HL-60 (cell line): Measurements from ENCODE around the gene AKAP12.

Experiments used
- GABPA ChIP-seq: IDR thresholded peaks from 2 replicates; pipeline ENCODE4 v1.6.1; 2012; ENCODE audit warnings: low read depth
- POLR2AphosphoS5 ChIP-seq: IDR thresholded peaks from 2 replicates; pipeline ENCODE4 v1.6.1; 2012; ENCODE audit warnings: low read depth
- SPI1 ChIP-seq: IDR thresholded peaks from 2 replicates; pipeline ENCODE4 v1.6.1; 2012; ENCODE audit warnings: low read depth, mild to moderate bottlenecking, borderline replicate concordance
- TF ChIP-seq, protein P1 (sequence below): IDR thresholded peaks from 2 replicates; pipeline ENCODE4 v1.6.1; 2012; ENCODE audit warnings: low read depth; ENCODE audit not compliant: insufficient replicate concordance
- TF ChIP-seq, protein P2 (sequence below): IDR thresholded peaks from one replicate; pipeline ENCODE4 v1.5.1; 2011; ENCODE audit warnings: low read length, control low read depth, inconsistent platforms; ENCODE audit not compliant: insufficient read depth

DNA sequence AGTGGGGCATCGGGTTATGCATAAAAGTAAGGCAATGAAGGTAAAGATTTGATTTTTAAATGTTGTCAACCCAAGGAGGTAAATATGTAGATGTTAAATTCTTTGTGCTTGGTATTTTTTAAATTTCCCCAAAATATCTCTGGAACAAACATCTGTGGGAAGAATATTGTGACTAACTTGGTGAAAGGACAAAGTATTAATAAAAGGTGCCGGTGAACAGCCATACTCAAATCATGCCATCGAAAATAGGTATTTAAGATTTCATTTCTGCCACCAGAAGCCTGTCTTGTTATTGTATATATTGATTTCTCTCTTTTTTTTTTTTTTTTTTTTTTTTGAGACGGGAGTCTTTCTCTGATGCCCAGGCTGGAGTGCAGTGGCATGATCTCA lies 164.1 kb downstream of the AKAP12 start:
- TF ChIP-seq, protein P1, sequence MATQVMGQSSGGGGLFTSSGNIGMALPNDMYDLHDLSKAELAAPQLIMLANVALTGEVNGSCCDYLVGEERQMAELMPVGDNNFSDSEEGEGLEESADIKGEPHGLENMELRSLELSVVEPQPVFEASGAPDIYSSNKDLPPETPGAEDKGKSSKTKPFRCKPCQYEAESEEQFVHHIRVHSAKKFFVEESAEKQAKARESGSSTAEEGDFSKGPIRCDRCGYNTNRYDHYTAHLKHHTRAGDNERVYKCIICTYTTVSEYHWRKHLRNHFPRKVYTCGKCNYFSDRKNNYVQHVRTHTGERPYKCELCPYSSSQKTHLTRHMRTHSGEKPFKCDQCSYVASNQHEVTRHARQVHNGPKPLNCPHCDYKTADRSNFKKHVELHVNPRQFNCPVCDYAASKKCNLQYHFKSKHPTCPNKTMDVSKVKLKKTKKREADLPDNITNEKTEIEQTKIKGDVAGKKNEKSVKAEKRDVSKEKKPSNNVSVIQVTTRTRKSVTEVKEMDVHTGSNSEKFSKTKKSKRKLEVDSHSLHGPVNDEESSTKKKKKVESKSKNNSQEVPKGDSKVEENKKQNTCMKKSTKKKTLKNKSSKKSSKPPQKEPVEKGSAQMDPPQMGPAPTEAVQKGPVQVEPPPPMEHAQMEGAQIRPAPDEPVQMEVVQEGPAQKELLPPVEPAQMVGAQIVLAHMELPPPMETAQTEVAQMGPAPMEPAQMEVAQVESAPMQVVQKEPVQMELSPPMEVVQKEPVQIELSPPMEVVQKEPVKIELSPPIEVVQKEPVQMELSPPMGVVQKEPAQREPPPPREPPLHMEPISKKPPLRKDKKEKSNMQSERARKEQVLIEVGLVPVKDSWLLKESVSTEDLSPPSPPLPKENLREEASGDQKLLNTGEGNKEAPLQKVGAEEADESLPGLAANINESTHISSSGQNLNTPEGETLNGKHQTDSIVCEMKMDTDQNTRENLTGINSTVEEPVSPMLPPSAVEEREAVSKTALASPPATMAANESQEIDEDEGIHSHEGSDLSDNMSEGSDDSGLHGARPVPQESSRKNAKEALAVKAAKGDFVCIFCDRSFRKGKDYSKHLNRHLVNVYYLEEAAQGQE, result no peak
- TF ChIP-seq, protein P2, sequence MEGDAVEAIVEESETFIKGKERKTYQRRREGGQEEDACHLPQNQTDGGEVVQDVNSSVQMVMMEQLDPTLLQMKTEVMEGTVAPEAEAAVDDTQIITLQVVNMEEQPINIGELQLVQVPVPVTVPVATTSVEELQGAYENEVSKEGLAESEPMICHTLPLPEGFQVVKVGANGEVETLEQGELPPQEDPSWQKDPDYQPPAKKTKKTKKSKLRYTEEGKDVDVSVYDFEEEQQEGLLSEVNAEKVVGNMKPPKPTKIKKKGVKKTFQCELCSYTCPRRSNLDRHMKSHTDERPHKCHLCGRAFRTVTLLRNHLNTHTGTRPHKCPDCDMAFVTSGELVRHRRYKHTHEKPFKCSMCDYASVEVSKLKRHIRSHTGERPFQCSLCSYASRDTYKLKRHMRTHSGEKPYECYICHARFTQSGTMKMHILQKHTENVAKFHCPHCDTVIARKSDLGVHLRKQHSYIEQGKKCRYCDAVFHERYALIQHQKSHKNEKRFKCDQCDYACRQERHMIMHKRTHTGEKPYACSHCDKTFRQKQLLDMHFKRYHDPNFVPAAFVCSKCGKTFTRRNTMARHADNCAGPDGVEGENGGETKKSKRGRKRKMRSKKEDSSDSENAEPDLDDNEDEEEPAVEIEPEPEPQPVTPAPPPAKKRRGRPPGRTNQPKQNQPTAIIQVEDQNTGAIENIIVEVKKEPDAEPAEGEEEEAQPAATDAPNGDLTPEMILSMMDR, result no peak
- TF ChIP-seq POLR2AphosphoS5 (no peak), GABPA (no peak), SPI1 (no peak)
